GM12878 (cell line): Measurements from ENCODE around the gene CLEC2L. TPM values are rescaled to one million over a fixed set of nuclear protein-coding genes. Genes with fewer than 3 reads are reported as not detected.

Source experiments
- ATAC-seq: fragments of 200-7000 bp; cut with Tn5 transposase; 3 replicates; pipeline ENCODE4 v1.9.1; 2020; ENCODE audit warnings: mild to moderate bottlenecking, moderate library complexity
- BruUV-seq: library from RNA; stranded (reverse); fragments of 400-500 nt; replicated peaks from 2 replicates; lab custom pipeline; 2021; lab: Mats Ljungman, UMichigan
- CTCF ChIA-PET: fragments of 300-600 bp; sonication (Branson Sonifier 250); formaldehyde crosslinking; extraction: SDS; loops from one replicate; lab custom pipeline; 2021; ENCODE audit warnings: inconsistent platforms; lab: Yijun Ruan, JAX
- POLR2A ChIA-PET: fragments of 350-600 bp; formaldehyde crosslinking; extraction: SDS; loops from one replicate; lab custom pipeline; 2021; ENCODE audit warnings: inconsistent platforms; lab: Charles Lee
- RAD21 ChIA-PET: fragments of 300-600 bp; sonication (Branson Sonifier 250); formaldehyde crosslinking; loops from one replicate; lab custom pipeline; 2023; ENCODE audit warnings: antibody characterized with exemption; ENCODE audit not compliant: unreplicated experiment; lab: Charles Lee
- SMC1A ChIA-PET: fragments of 300-600 bp; sonication (Branson Sonifier 250); formaldehyde crosslinking; loops from one replicate; lab custom pipeline; 2023; ENCODE audit not compliant: unreplicated experiment, uncharacterized antibody; lab: Charles Lee
- DNase-seq: peaks from one replicate; pipeline ENCODE4 v3.0.0-alpha.2; 2011; ENCODE audit warnings: low read depth, low spot score
- FAIRE-seq: peaks from 3 replicates; lab custom pipeline; 2011; peaks lifted over from hg19 to GRCh38; lab: Jason Lieb, UNC
- H2AFZ ChIP-seq: 2 replicates; pipeline ENCODE4 v1.6.0; 2011; ENCODE audit warnings: low read depth, low read length, control low read depth; ENCODE audit not compliant: control insufficient read depth
- H3K27ac ChIP-seq: 2 replicates; pipeline ENCODE4 v1.5.1; 2011; ENCODE audit warnings: control low read depth; ENCODE audit not compliant: control insufficient read depth, insufficient read depth
- H3K27me3 ChIP-seq, 2 experiments: replicated peaks in 1 of 2; 2 replicates each; pipeline versions ENCODE4 v1.6.0 to v1.6.1; 2011; ENCODE audit warnings: low read length in 1 of 2; ENCODE audit not compliant: control insufficient read depth in 2 of 2, insufficient read depth in 2 of 2
- H3K36me3 ChIP-seq, 2 experiments: 2 replicates each; pipeline ENCODE4 v1.5.1; 2011; ENCODE audit warnings: low read length in 1 of 2; ENCODE audit not compliant: control insufficient read depth in 2 of 2, insufficient read depth in 2 of 2
- H3K4me1 ChIP-seq: 2 replicates; pipeline ENCODE4 v1.6.1; 2011; ENCODE audit warnings: mild to moderate bottlenecking, low read length, moderate library complexity, mixed read lengths; ENCODE audit not compliant: control insufficient read depth, insufficient read depth
- H3K4me2 ChIP-seq: 2 replicates; pipeline ENCODE4 v1.6.0; 2011; ENCODE audit warnings: control low read depth; ENCODE audit not compliant: control insufficient read depth, insufficient read depth
- H3K4me3 ChIP-seq: fragments of 200-600 bp; sonication (generic); 2 replicates; pipeline ENCODE4 v1.5.1; 2016
- H3K79me2 ChIP-seq: 2 replicates; pipeline ENCODE4 v1.6.0; 2011; ENCODE audit warnings: low read length; ENCODE audit not compliant: control insufficient read depth, insufficient read depth
- H3K9ac ChIP-seq: 2 replicates; pipeline ENCODE4 v1.8.0; 2011; ENCODE audit warnings: low read length, control low read depth, mixed read lengths; ENCODE audit not compliant: control insufficient read depth, insufficient read depth
- H3K9me3 ChIP-seq: replicated peaks from 3 replicates; pipeline ENCODE4 v1.5.1; 2011; ENCODE audit warnings: mild to moderate bottlenecking, low read length; ENCODE audit not compliant: control insufficient read depth, insufficient read depth
- H4K20me1 ChIP-seq: 2 replicates; pipeline ENCODE4 v1.6.0; 2011; ENCODE audit not compliant: control insufficient read depth, insufficient read depth
- BHLHE40 ChIP-seq, 2 experiments: fragments of 450-650 bp in 1 of 2; IDR thresholded peaks; 2 replicates each; pipeline ENCODE4 v1.6.1; 2011 to 2017; ENCODE audit warnings: low read depth in 2 of 2, borderline replicate concordance in 1 of 2, improper control_type of control experiment in 1 of 2, low read length in 1 of 2, mild to moderate bottlenecking in 1 of 2
- CHD1 ChIP-seq: IDR thresholded peaks from 2 replicates; pipeline ENCODE4 v1.6.1; 2012; ENCODE audit warnings: low read depth, low read length, improper control_type of control experiment
- CHD4 ChIP-seq: fragments of 200-600 bp; sonication (generic); IDR thresholded peaks from 2 replicates; pipeline ENCODE4 v1.6.1; 2016; ENCODE audit warnings: mild to moderate bottlenecking
- ETV6 ChIP-seq, 2 experiments: fragments of 450-650 bp in 1 of 2; IDR thresholded peaks in 1 of 2; conservative IDR thresholded peaks in 1 of 2; 2 replicates each; pipeline ENCODE4 v1.6.1; 2014; ENCODE audit warnings: antibody characterized with exemption in 1 of 2, borderline replicate concordance in 1 of 2, low read depth in 1 of 2, mild to moderate bottlenecking in 1 of 2, moderate library complexity in 1 of 2
- IKZF2 ChIP-seq, 2 experiments: fragments of 450-650 bp; IDR thresholded peaks; 2 replicates each; pipeline ENCODE4 v1.6.1; 2017; ENCODE audit warnings: mild to moderate bottlenecking in 2 of 2, moderate library complexity in 2 of 2
- MTA3 ChIP-seq: IDR thresholded peaks from 2 replicates; pipeline ENCODE4 v1.6.1; 2012; ENCODE audit warnings: low read length, inconsistent platforms, borderline replicate concordance
- MYB ChIP-seq: fragments of 150-350 bp; IDR thresholded peaks from 2 replicates; pipeline ENCODE4 v1.6.1; 2014; ENCODE audit warnings: mild to moderate bottlenecking, low read depth, low read length, borderline replicate concordance
- NBN ChIP-seq: fragments of 450-650 bp; IDR thresholded peaks from 2 replicates; pipeline ENCODE4 v1.6.1; 2016
- NFYB ChIP-seq: IDR thresholded peaks from 2 replicates; pipeline ENCODE4 v1.6.1; 2011; ENCODE audit warnings: low read depth, mild to moderate bottlenecking, low read length, improper control_type of control experiment, moderate library complexity; ENCODE audit not compliant: insufficient read depth
- POLR2AphosphoS2 ChIP-seq: IDR thresholded peaks from 2 replicates; pipeline ENCODE4 v1.6.1; 2011; ENCODE audit warnings: low read depth, mild to moderate bottlenecking, low read length, improper control_type of control experiment, moderate library complexity
- SIX5 ChIP-seq: IDR thresholded peaks from 2 replicates; pipeline ENCODE4 v1.6.1; 2011; ENCODE audit warnings: mild to moderate bottlenecking, low read depth, low read length, moderate library complexity; ENCODE audit not compliant: severe bottlenecking
- SUZ12 ChIP-seq: fragments of 200-600 bp; sonication (generic); IDR thresholded peaks from one replicate; pipeline ENCODE4 v1.6.1; 2018; ENCODE audit warnings: antibody characterized with exemption, mild to moderate bottlenecking; ENCODE audit not compliant: unreplicated experiment
- ZNF207 ChIP-seq: fragments of 450-650 bp; IDR thresholded peaks from 2 replicates; pipeline ENCODE4 v1.6.1; 2014; ENCODE audit warnings: antibody characterized with exemption, mild to moderate bottlenecking, borderline replicate concordance
- ZNF592 ChIP-seq: fragments of 450-650 bp; IDR thresholded peaks from 2 replicates; pipeline ENCODE4 v1.6.1; 2017; ENCODE audit warnings: mild to moderate bottlenecking, moderate library complexity
- ZZZ3 ChIP-seq: IDR thresholded peaks from 2 replicates; pipeline ENCODE4 v1.6.1; 2011; ENCODE audit warnings: low read depth; ENCODE audit not compliant: control insufficient read depth, insufficient read length
- WGBS: methylation state at CpG from one replicate; pipeline ENCODE4 v1.1.6; 2016; ENCODE audit warnings: low lambda C conversion rate; ENCODE audit not compliant: insufficient replicate concordance, insufficient coverage; ENCODE audit errors: missing lambda C conversion rate; 5-methylcytosine and 5-hydroxymethylcytosine counted together
- in situ Hi-C: fragments of 300-500 bp; cut with MboI; formaldehyde crosslinking; loops from 9 replicates; pipeline ENCODE4 v1.14.3; 2018; ENCODE audit warnings: mixed read lengths
- intact Hi-C: fragments of 100-400 bp; cut with micrococcal nuclease; formaldehyde crosslinking; loops from one replicate; pipeline ENCODE4 v1.14.2; 2022; ENCODE audit not compliant: unreplicated experiment
- polyA plus RNA-seq, 11 experiments: library from polyadenylated mRNA; depleted of rRNA in 4 of 11; unstranded in 6 of 11; stranded (reverse) in 5 of 11; fragments of >200 nt; fragmentation: Nextera tagmentation in 4 of 11; fragmentation: Illumina TruSeq in 1 of 11; extraction: Ambion mirVana in 4 of 11; extraction: Trizol in 1 of 11; gene quantifications; 1 replicate in 1 of 11; 2 replicates in 10 of 11; pipeline versions ENCODE4 v1.2.1 to v1.2.3, GENCODE V29; 2011 to 2016; ENCODE audit warnings: inconsistent platforms in 2 of 11, missing spikeins in 2 of 11, low read depth in 1 of 11
- total RNA-seq, 4 experiments: library from RNA; depleted of rRNA in 3 of 4; stranded (reverse); fragments of >200 nt in 3 of 4; fragmentation: Illumina TruSeq in 1 of 4; extraction: Trizol in 1 of 4; gene quantifications; 2 replicates each; pipeline versions ENCODE4 v1.2.1 to v1.2.3, GENCODE V29; 2013 to 2021
- TF ChIP-seq, protein P1 (sequence below): fragments of 450-650 bp; conservative IDR thresholded peaks from 2 replicates; pipeline ENCODE4 v1.6.1; 2017; ENCODE audit warnings: mild to moderate bottlenecking, moderate library complexity

CLEC2L gene
- total and polyA plus RNA-seq, 10 of the 15 experiments (the other 5 are each of a cell fraction or from before 2014, with no cell fraction given), result not detected

- no peak for DNase-seq
- no peak for FAIRE-seq
- Histone ChIP-seq H3K27ac (no peak overlapping the region), H3K27me3 (peaks cover 0 to 2% of the 10 kb centered on the region in 2 experiments; a peak in 3 of 4 replicates), H3K4me2 (no peak overlapping the region), H3K9ac (no peak overlapping the region), H3K36me3 (no peaks in the 10 kb centered on the region), H2AFZ (no peak overlapping the region), H3K79me2 (no peaks in the 10 kb centered on the region), H3K4me3 (no peak overlapping the region), H3K9me3 (no peaks in the 10 kb centered on the region), H3K4me1 (no peaks in the 10 kb centered on the region), H4K20me1 (no peaks in the 10 kb centered on the region)
- ChIA-PET SMC1A (no interaction called here), CTCF (no interaction called here), POLR2A (no interaction called here), RAD21 (no interaction called here)
- WGBS, result 59% methylated on average over 22 of the region's 70 CpGs
- in situ Hi-C loops, result no loop called here
- no TSS peak for BruUV-seq
- intact Hi-C loops, result no loop called here
- TF ChIP-seq CHD4, result no peak
- no peak for TF ChIP-seq NBN
- no peak for TF ChIP-seq MTA3
- TF ChIP-seq ZNF207, result no peak
- no peak for TF ChIP-seq POLR2AphosphoS2
- TF ChIP-seq ZZZ3, result no peak
- TF ChIP-seq, protein P1, sequence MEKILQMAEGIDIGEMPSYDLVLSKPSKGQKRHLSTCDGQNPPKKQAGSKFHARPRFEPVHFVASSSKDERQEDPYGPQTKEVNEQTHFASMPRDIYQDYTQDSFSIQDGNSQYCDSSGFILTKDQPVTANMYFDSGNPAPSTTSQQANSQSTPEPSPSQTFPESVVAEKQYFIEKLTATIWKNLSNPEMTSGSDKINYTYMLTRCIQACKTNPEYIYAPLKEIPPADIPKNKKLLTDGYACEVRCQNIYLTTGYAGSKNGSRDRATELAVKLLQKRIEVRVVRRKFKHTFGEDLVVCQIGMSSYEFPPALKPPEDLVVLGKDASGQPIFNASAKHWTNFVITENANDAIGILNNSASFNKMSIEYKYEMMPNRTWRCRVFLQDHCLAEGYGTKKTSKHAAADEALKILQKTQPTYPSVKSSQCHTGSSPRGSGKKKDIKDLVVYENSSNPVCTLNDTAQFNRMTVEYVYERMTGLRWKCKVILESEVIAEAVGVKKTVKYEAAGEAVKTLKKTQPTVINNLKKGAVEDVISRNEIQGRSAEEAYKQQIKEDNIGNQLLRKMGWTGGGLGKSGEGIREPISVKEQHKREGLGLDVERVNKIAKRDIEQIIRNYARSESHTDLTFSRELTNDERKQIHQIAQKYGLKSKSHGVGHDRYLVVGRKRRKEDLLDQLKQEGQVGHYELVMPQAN, result no peak
- TF ChIP-seq IKZF2 (IDR thresholded peaks at IDR 0.05), result no peak
- no peak for TF ChIP-seq ETV6 (conservative IDR thresholded peaks at IDR 0.05 in 1 of 2, IDR thresholded peaks at IDR 0.05 in 1 of 2; ENCODE audit: borderline replicate concordance in 1 of 2, low read depth in 1 of 2)
- no peak for TF ChIP-seq BHLHE40 (IDR thresholded peaks at IDR 0.05; ENCODE audit: borderline replicate concordance in 1 of 2, low read depth in 2 of 2, low read length in 1 of 2)
- no peak for TF ChIP-seq SUZ12
- no peak for TF ChIP-seq CHD1
- TF ChIP-seq ZNF592, result no peak
- no peak for TF ChIP-seq SIX5
- TF ChIP-seq MYB, result no peak
- no peak for TF ChIP-seq NFYB
- no peak for ATAC-seq
Observed at GRCh38 chr7:139523968-139524815, 707 bp downstream of the CLEC2L start.
